HG03457 (cell line): ENCODE results near the gene CYP2A13.
"Not testable (repeated sequence)": the region's sequence is repeated elsewhere in the genome, so short reads cannot be mapped to it uniquely, and the experiment has no call there.

Experiments used
- ATAC-seq: cut with Tn5 transposase; IDR thresholded peaks from one replicate; pipeline ENCODE4 v1.9.1; 2021; ENCODE audit warnings: moderate number of reproducible peaks; ENCODE audit not compliant: unreplicated experiment

Gene CYP2A13

GRCh38 chr19:41116261-41116660, 28.0 kb downstream of the CYP2A13 start:
- no peak for ATAC-seq

- not testable (repeated sequence) for ATAC-seq
Observed at GRCh38 chr19:41120929-41121911, 33.0 kb downstream of the CYP2A13 start.

- ATAC-seq, result not testable (repeated sequence)
Observed at GRCh38 chr19:41122846-41123245, 34.6 kb downstream of the CYP2A13 start.

GRCh38 chr19:41123716-41124294, 35.6 kb downstream of the CYP2A13 start:
- no peak for ATAC-seq

- ATAC-seq, result not testable (repeated sequence)
Observed at GRCh38 chr19:41126765-41127203, 38.5 kb downstream of the CYP2A13 start.

GRCh38 chr19:41127362-41127761, 39.1 kb downstream of the CYP2A13 start:
- not testable (repeated sequence) for ATAC-seq

- not testable (repeated sequence) for ATAC-seq
Observed at GRCh38 chr19:41127801-41128300, 39.6 kb downstream of the CYP2A13 start.

GRCh38 chr19:41128692-41129091, 40.4 kb downstream of the CYP2A13 start:
- ATAC-seq, result no peak

GRCh38 chr19:41131186-41131585, 42.9 kb downstream of the CYP2A13 start:
- ATAC-seq, result no peak

- no peak for ATAC-seq
Observed at GRCh38 chr19:41133260-41133659, 45.0 kb downstream of the CYP2A13 start.

- no peak for ATAC-seq
Observed at GRCh38 chr19:41134616-41135015, 46.4 kb downstream of the CYP2A13 start.

- not testable (repeated sequence) for ATAC-seq
Observed at GRCh38 chr19:41135390-41136384, 47.4 kb downstream of the CYP2A13 start.

- no peak for ATAC-seq
Observed at GRCh38 chr19:41136636-41137455, 48.6 kb downstream of the CYP2A13 start.

- ATAC-seq, result no peak
Observed at GRCh38 chr19:41144403-41144802, 56.2 kb downstream of the CYP2A13 start.
